ENCODE data around the gene PSMD12. TPM values are rescaled to one million over a fixed set of nuclear protein-coding genes. Genes with fewer than 3 reads are reported as not detected.

Gene PSMD12
- polyA plus RNA-seq, 1 donor from 2014 or later, result 24.1 TPM

DNA sequence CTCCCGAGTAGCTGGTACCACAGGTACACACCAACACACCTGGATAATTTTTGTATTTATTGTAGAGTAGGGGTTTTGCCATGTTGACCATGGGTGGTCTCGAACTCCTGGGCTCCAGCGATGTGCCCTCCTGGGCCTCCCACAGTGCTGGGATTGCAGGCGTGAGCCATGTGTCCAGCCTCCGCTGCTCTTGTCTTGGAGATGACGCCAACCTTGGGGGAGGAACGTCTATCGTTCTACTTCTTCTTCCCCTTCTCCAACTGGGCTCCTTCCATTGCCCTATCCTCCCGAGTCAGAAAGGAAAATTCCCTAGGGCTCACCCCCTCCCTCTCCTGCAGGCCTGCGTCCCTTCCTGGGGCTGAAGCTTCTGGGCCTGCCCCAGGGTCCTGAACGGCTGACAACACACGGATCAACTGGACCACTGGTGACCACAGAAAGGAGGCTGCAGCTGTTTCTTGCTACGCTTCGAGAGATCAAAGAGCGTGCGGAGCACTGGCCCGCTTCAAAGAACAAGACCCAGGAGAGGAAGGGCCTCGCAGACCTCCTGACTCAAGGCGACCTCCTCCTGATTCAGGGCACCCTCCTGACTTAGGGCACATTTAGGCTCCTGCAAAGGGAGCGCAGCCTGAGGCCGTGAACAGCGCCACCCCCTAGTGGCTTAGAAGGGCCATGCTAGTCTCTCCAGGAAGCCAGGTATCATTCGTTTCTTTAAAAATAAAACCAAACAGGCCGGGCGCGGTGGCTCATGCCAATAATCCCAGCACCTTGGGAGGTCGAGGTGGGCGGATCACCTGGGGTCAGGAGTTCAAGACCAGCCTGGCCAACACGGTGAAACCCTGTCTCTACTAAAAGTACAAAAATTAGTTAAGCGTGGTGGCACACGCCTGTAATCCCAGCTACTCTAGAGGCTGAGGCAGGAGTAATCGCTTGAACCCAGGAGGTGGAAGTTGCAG is 72.8 kb downstream of the PSMD12 start:
- Histone ChIP-seq H3F3A (ENCODE audit: insufficient read depth, low read length, poor library complexity, severe bottlenecking) (no peaks in the 10 kb centered on the region), H3K27ac (ENCODE audit: low read length) (no peak overlapping the region), H3K9ac (ENCODE audit: low read length) (no peak overlapping the region), H3K27me3 (ENCODE audit: insufficient read depth, low read depth, low read length) (no peaks in the 10 kb centered on the region), H4K20me1 (ENCODE audit: insufficient read depth) (no peaks in the 10 kb centered on the region), H3K36me3 (ENCODE audit: insufficient read depth, low read length) (no peaks in the 10 kb centered on the region), H3K79me2 (replicated peaks; ENCODE audit: insufficient read depth, low read length) (no peaks in the 10 kb centered on the region), H3K9me3 (ENCODE audit: low read length) (no peaks in the 10 kb centered on the region), H3K9me2 (ENCODE audit: insufficient read depth, low read length) (no peaks in the 10 kb centered on the region), H2AFZ (ENCODE audit: low read depth, low read length) (no peak overlapping the region), H3K4me3 (ENCODE audit: low read length) (no peak overlapping the region), H3K4me2 (ENCODE audit: low read length) (no peak overlapping the region)
- TF ChIP-seq, protein P1, sequence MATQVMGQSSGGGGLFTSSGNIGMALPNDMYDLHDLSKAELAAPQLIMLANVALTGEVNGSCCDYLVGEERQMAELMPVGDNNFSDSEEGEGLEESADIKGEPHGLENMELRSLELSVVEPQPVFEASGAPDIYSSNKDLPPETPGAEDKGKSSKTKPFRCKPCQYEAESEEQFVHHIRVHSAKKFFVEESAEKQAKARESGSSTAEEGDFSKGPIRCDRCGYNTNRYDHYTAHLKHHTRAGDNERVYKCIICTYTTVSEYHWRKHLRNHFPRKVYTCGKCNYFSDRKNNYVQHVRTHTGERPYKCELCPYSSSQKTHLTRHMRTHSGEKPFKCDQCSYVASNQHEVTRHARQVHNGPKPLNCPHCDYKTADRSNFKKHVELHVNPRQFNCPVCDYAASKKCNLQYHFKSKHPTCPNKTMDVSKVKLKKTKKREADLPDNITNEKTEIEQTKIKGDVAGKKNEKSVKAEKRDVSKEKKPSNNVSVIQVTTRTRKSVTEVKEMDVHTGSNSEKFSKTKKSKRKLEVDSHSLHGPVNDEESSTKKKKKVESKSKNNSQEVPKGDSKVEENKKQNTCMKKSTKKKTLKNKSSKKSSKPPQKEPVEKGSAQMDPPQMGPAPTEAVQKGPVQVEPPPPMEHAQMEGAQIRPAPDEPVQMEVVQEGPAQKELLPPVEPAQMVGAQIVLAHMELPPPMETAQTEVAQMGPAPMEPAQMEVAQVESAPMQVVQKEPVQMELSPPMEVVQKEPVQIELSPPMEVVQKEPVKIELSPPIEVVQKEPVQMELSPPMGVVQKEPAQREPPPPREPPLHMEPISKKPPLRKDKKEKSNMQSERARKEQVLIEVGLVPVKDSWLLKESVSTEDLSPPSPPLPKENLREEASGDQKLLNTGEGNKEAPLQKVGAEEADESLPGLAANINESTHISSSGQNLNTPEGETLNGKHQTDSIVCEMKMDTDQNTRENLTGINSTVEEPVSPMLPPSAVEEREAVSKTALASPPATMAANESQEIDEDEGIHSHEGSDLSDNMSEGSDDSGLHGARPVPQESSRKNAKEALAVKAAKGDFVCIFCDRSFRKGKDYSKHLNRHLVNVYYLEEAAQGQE (IDR thresholded peaks at IDR 0.05; ENCODE audit: borderline replicate concordance), result no peak
- TF ChIP-seq EP300 (conservative IDR thresholded peaks at IDR 0.05; ENCODE audit: poor library complexity, severe bottlenecking) (no peak), TAF1 (IDR thresholded peaks at IDR 0.05; ENCODE audit: low read depth) (no peak), EZH2 (IDR thresholded peaks at IDR 0.05; ENCODE audit: borderline replicate concordance, insufficient read depth, low read length, poor library complexity, severe bottlenecking) (no peak), RAD21 (conservative IDR thresholded peaks at IDR 0.05) (no peak), SMC3 (conservative IDR thresholded peaks at IDR 0.05; ENCODE audit: poor library complexity) (no peak), MXI1 (conservative IDR thresholded peaks at IDR 0.05; ENCODE audit: poor library complexity, severe bottlenecking) (no peak), POLR2AphosphoS5 (IDR thresholded peaks at IDR 0.05) (no peak)
- TF ChIP-seq, protein P2, sequence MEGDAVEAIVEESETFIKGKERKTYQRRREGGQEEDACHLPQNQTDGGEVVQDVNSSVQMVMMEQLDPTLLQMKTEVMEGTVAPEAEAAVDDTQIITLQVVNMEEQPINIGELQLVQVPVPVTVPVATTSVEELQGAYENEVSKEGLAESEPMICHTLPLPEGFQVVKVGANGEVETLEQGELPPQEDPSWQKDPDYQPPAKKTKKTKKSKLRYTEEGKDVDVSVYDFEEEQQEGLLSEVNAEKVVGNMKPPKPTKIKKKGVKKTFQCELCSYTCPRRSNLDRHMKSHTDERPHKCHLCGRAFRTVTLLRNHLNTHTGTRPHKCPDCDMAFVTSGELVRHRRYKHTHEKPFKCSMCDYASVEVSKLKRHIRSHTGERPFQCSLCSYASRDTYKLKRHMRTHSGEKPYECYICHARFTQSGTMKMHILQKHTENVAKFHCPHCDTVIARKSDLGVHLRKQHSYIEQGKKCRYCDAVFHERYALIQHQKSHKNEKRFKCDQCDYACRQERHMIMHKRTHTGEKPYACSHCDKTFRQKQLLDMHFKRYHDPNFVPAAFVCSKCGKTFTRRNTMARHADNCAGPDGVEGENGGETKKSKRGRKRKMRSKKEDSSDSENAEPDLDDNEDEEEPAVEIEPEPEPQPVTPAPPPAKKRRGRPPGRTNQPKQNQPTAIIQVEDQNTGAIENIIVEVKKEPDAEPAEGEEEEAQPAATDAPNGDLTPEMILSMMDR (IDR thresholded peaks at IDR 0.05; ENCODE audit: poor library complexity, severe bottlenecking), result no peak

DNA sequence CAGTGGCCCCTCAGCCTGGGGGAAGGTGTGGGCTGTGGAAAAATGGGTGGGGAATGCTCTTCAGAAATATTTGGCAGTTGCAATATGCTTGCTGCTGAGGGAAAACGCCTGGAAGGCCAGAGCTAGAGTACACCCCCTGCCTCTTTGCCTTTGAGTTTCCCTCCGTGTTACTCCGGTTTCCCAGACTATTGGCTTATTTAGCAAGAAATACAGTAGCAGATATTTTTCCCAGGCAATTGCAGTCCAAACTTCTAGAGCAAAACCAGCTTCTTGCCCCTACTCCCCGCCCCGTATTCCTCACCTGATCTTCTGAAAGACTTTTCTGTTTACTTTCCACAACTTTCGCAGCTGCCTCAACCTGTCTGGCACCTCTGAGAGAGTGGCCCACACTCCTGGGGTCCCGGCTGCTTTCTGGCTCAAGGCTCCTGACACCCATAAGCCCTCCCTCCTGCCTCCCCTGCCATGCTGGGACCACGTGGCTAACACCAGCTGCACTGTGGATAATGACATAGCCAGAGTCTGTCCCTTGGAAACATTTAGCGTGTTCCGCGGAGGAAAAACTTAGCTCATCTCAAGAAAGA is 75.6 kb downstream of the PSMD12 start:
- H3K27me3 ChIP-seq (ENCODE audit: insufficient read depth, low read depth, low read length), result no peaks in the 10 kb centered on the region
- no peaks in the 10 kb centered on the region for H4K20me1 ChIP-seq (ENCODE audit: insufficient read depth)
- H3K9me3 ChIP-seq (ENCODE audit: low read length), result no peaks in the 10 kb centered on the region
- H2AFZ ChIP-seq (ENCODE audit: low read depth, low read length), result no peak overlapping the region
- no peak for TF ChIP-seq POLR2AphosphoS5 (IDR thresholded peaks at IDR 0.05)
- no peak for TF ChIP-seq SMC3 (conservative IDR thresholded peaks at IDR 0.05; ENCODE audit: poor library complexity)
- no peak for TF ChIP-seq MXI1 (conservative IDR thresholded peaks at IDR 0.05; ENCODE audit: poor library complexity, severe bottlenecking)
- no peak for TF ChIP-seq RAD21 (conservative IDR thresholded peaks at IDR 0.05)
- TF ChIP-seq, protein P1 (IDR thresholded peaks at IDR 0.05; ENCODE audit: borderline replicate concordance), result no peak
- TF ChIP-seq, protein P2 (IDR thresholded peaks at IDR 0.05; ENCODE audit: poor library complexity, severe bottlenecking), result no peak
- no peak for TF ChIP-seq EZH2 (IDR thresholded peaks at IDR 0.05; ENCODE audit: borderline replicate concordance, insufficient read depth, low read length, poor library complexity, severe bottlenecking)
- no peak for TF ChIP-seq EP300 (conservative IDR thresholded peaks at IDR 0.05; ENCODE audit: poor library complexity, severe bottlenecking)
- no peak for TF ChIP-seq TAF1 (IDR thresholded peaks at IDR 0.05; ENCODE audit: low read depth)
- no peaks in the 10 kb centered on the region for H3F3A ChIP-seq (ENCODE audit: insufficient read depth, low read length, poor library complexity, severe bottlenecking)
- no peaks in the 10 kb centered on the region for H3K9me2 ChIP-seq (ENCODE audit: insufficient read depth, low read length)
- no peaks in the 10 kb centered on the region for H3K36me3 ChIP-seq (ENCODE audit: insufficient read depth, low read length)
- no peak overlapping the region for H3K4me2 ChIP-seq (ENCODE audit: low read length)
- no peak overlapping the region for H3K4me3 ChIP-seq (ENCODE audit: low read length)
- no peak overlapping the region for H3K27ac ChIP-seq (ENCODE audit: low read length)
- H3K79me2 ChIP-seq (replicated peaks; ENCODE audit: insufficient read depth, low read length), result no peaks in the 10 kb centered on the region
- H3K9ac ChIP-seq (ENCODE audit: low read length), result no peak overlapping the region

Measured in neural cell (in vitro differentiated cells).